HEK293 (cell line): ENCODE results near the gene SEMA4B.

ENCODE experiments used
- CTCF ChIA-PET: fragments of 350-600 bp; formaldehyde crosslinking; extraction: SDS; loops from one replicate; lab custom pipeline; 2021; ENCODE audit warnings: antibody characterized with exemption; lab: Yijun Ruan, JAX
- POLR2A ChIA-PET: fragments of 300-600 bp; formaldehyde crosslinking; extraction: SDS; loops from one replicate; lab custom pipeline; 2020; ENCODE audit warnings: antibody characterized with exemption, inconsistent platforms; lab: Yijun Ruan, JAX
- H3K27ac ChIP-seq: fragments of 200-500 bp; sonication (Bioruptor generic); 2 replicates; pipeline ENCODE4 v1.5.1; 2014; ENCODE audit warnings: low read depth, low read length, control low read depth, inconsistent platforms; ENCODE audit errors: extremely low read depth
- H3K36me3 ChIP-seq, 2 experiments: fragments of 200-500 bp in 1 of 2; sonication (Bioruptor generic) in 1 of 2; 1 replicate in 1 of 2; 2 replicates in 1 of 2; pipeline ENCODE4 v1.5.1; 2014 to 2017; ENCODE audit warnings: inconsistent platforms in 2 of 2, low read length in 2 of 2; ENCODE audit not compliant: control insufficient read depth in 2 of 2, insufficient read depth in 1 of 2
- H3K4me1 ChIP-seq: fragments of 200-500 bp; sonication (Bioruptor generic); 2 replicates; pipeline ENCODE4 v1.5.1; 2014; ENCODE audit warnings: mild to moderate bottlenecking, low read length, inconsistent platforms; ENCODE audit not compliant: control insufficient read depth, insufficient read depth
- H3K4me3 ChIP-seq: 2 replicates; pipeline ENCODE4 v1.5.1; 2011; ENCODE audit warnings: low read depth, mild to moderate bottlenecking, control low read depth, low read length, moderate library complexity
- H3K9me3 ChIP-seq: fragments of 200-500 bp; sonication (Bioruptor generic); 2 replicates; pipeline ENCODE4 v1.5.1; 2014; ENCODE audit warnings: low read depth, low read length, inconsistent platforms; ENCODE audit not compliant: control insufficient read depth, insufficient read depth
- HOXC10 ChIP-seq: sonication (generic); formaldehyde crosslinking; IDR thresholded peaks from 2 replicates; pipeline ENCODE4 v1.8.1; 2023; ENCODE audit warnings: mild to moderate bottlenecking, missing genetic modification reagents
- MEIS1 ChIP-seq: sonication (generic); formaldehyde crosslinking; IDR thresholded peaks from 2 replicates; pipeline ENCODE4 v1.8.1; 2022; ENCODE audit warnings: missing genetic modification reagents, mild to moderate bottlenecking, borderline replicate concordance
- MZF1 ChIP-seq: fragments of 450-650 bp; formaldehyde crosslinking; IDR thresholded peaks from 2 replicates; pipeline ENCODE4 v1.5.1; 2017; ENCODE audit warnings: missing biosample characterization, missing genetic modification characterization, borderline replicate concordance
- RBAK ChIP-seq: fragments of 450-650 bp; formaldehyde crosslinking; IDR thresholded peaks from 2 replicates; pipeline ENCODE4 v1.5.1; 2016; ENCODE audit warnings: missing biosample characterization, missing genetic modification characterization
- SALL2 ChIP-seq: fragments of 450-650 bp; formaldehyde crosslinking; IDR thresholded peaks from 2 replicates; pipeline ENCODE4 v1.5.0; 2017; ENCODE audit warnings: missing biosample characterization, mild to moderate bottlenecking, missing genetic modification characterization, borderline replicate concordance
- ZBTB44 ChIP-seq: fragments of 450-650 bp; IDR thresholded peaks from 2 replicates; pipeline ENCODE4 v1.5.1; 2018; ENCODE audit warnings: missing biosample characterization, mild to moderate bottlenecking, missing genetic modification characterization
- ZIC2 ChIP-seq: fragments of 450-650 bp; formaldehyde crosslinking; IDR thresholded peaks from 2 replicates; pipeline ENCODE4 v1.5.1; 2016; ENCODE audit warnings: missing biosample characterization, missing genetic modification characterization
- ZNF175 ChIP-seq: fragments of 450-650 bp; formaldehyde crosslinking; IDR thresholded peaks from 2 replicates; pipeline ENCODE4 v1.5.1; 2016; ENCODE audit warnings: missing biosample characterization, missing genetic modification characterization
- ZNF23 ChIP-seq: fragments of 450-650 bp; formaldehyde crosslinking; IDR thresholded peaks from 2 replicates; pipeline ENCODE4 v1.5.1; 2016; ENCODE audit warnings: missing biosample characterization, missing genetic modification characterization, borderline replicate concordance
- ZNF341 ChIP-seq: fragments of 450-650 bp; formaldehyde crosslinking; IDR thresholded peaks from 2 replicates; pipeline ENCODE4; 2016; ENCODE audit warnings: low read depth, missing biosample characterization, missing genetic modification characterization
- ZNF391 ChIP-seq: fragments of 450-650 bp; formaldehyde crosslinking; IDR thresholded peaks from 2 replicates; pipeline ENCODE4 v1.5.1; 2016; ENCODE audit warnings: low read depth, missing biosample characterization, missing genetic modification characterization, borderline replicate concordance
- ZNF394 ChIP-seq: fragments of 450-650 bp; formaldehyde crosslinking; IDR thresholded peaks from 2 replicates; pipeline ENCODE4 v1.5.1; 2016; ENCODE audit warnings: missing biosample characterization, missing genetic modification characterization, mild to moderate bottlenecking, moderate library complexity, borderline replicate concordance
- ZNF48 ChIP-seq: fragments of 450-650 bp; formaldehyde crosslinking; IDR thresholded peaks from 2 replicates; pipeline ENCODE4 v1.5.1; 2016; ENCODE audit warnings: missing biosample characterization, missing genetic modification characterization
- ZNF521 ChIP-seq: fragments of 450-650 bp; formaldehyde crosslinking; IDR thresholded peaks from 2 replicates; pipeline ENCODE4 v1.5.1; 2017; ENCODE audit warnings: missing biosample characterization, mild to moderate bottlenecking, missing genetic modification characterization
- ZNF530 ChIP-seq: fragments of 450-650 bp; formaldehyde crosslinking; IDR thresholded peaks from 2 replicates; pipeline ENCODE4 v1.5.1; 2016; ENCODE audit warnings: low read depth, missing biosample characterization, missing genetic modification characterization
- ZSCAN16 ChIP-seq: fragments of 450-650 bp; formaldehyde crosslinking; IDR thresholded peaks from 2 replicates; pipeline ENCODE4 v1.5.1; 2016; ENCODE audit warnings: missing biosample characterization, missing genetic modification characterization

SEMA4B gene

DNA sequence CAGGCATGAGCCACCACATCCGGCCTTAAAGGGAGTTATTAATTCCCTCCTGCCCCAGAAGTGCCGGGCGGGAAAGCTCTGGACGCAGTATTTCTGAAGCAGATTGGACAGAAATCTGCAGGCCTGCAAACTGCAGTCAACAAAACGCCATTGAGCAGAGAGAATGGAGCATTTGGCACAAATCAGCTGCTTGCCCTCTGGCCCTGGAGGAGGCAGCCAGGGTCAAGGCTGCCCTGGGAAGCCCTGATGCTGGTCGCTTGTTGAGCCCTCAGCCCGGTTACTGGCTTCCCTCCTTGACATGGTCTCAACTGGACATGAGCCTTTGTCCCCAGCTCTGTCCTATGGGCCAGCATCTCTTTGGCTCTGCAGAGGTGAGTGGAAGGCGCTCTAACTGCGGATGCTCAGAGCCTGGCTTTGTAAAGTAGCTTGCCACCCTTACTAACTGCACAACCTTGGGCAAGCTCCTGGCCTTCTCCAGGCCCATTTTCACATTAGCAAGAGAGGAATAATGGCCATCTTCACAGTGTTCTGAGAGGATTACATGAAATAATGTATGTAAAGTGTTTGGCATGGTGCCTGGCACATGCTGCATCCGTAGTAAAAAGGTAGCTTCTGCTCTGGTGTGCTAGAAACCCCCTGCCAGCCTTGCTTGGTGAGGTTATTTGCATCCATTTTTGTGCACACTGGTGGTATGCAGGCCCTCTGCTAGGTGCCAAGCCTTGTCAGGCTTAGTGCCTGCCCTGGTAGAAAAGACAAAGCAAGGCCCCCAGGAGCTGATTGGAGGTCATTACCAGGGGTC is 4.1 kb downstream of the SEMA4B start:
- Histone ChIP-seq H3K27ac (no peak overlapping the region), H3K36me3 (no peaks in the 10 kb centered on the region), H3K4me1 (peaks cover 8% of the 10 kb centered on the region), H3K9me3 (no peaks in the 10 kb centered on the region), H3K4me3 (no peak overlapping the region)
- no peak for TF ChIP-seq MEIS1 (CRISPR knock-in tag)
- no peak for TF ChIP-seq ZNF175 (tag by site-specific recombination)
- CTCF ChIA-PET, result interaction anchor here (0.5 to 3.5 kb wide), 5 partner anchors 9 to 48 kb away, joined by 3 to 33 read pairs (median 5); no protein-coding TSS in a partner anchor
- POLR2A ChIA-PET, result no interaction called here

- no peak overlapping the region for H3K4me3 ChIP-seq
- TF ChIP-seq RBAK (no peak), ZNF530 (tag by site-specific recombination) (no peak), ZNF394 (tag by site-specific recombination) (no peak), HOXC10 (CRISPR knock-in tag) (no peak), SALL2 (tag by site-specific recombination) (no peak), ZIC2 (tag by site-specific recombination) (no peak; the same call in 1 of the 2 replicates)
- H3K36me3 ChIP-seq, result no peaks in the 10 kb centered on the region
- no peak overlapping the region for H3K27ac ChIP-seq
- H3K9me3 ChIP-seq, result no peaks in the 10 kb centered on the region
- H3K4me1 ChIP-seq, result peaks cover 3% of the 10 kb centered on the region; the same call in 1 of the 2 replicates
- POLR2A ChIA-PET, result no interaction called here
- CTCF ChIA-PET, result interaction anchor here (0.5 to 3.5 kb wide), 6 partner anchors 9 to 58 kb away, joined by 3 to 33 read pairs (median 8); no protein-coding TSS in a partner anchor
Observed at GRCh38 chr15:90205886-90206285, 4.8 kb downstream of the SEMA4B start.

DNA sequence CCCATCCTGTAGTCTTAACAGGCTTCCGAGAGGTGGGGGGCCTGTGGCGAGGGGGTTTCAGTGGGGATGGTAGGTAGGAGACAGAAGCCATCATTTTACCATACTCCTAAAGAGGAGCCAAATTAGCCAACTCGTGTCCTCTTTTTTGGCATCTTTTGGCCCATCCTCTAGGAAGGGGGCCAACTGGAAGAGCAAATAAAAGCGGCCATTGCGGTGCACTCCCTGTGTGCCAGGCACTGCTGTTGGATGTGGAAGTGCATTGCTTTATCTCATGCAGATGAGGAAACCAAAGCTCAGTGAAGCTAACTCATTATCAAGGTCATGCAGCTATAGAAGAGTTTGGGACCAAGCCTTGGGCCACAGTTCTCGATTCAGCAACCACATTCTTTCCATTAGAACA is 6.1 kb downstream of the SEMA4B start:
- Histone ChIP-seq H3K36me3 (no peaks in the 10 kb centered on the region), H3K4me3 (no peak overlapping the region), H3K9me3 (no peaks in the 10 kb centered on the region), H3K27ac (no peak overlapping the region), H3K4me1 (no peaks in the 10 kb centered on the region; the same call in 1 of the 2 replicates)
- POLR2A ChIA-PET, result interaction anchor here (0.6 kb wide), 1 partner anchor 34 kb away, joined by 4 read pairs; no protein-coding TSS in a partner anchor
- TF ChIP-seq ZNF521 (tag by site-specific recombination) (no peak), ZBTB44 (no peak), ZSCAN16 (tag by site-specific recombination) (no peak), MZF1 (no peak), ZNF48 (tag by site-specific recombination) (no peak), ZNF394 (tag by site-specific recombination) (no peak), ZNF23 (tag by site-specific recombination) (no peak), ZNF341 (tag by site-specific recombination) (peak; percentile 81), ZNF391 (tag by site-specific recombination) (no peak)
- CTCF ChIA-PET, result interaction anchor here (2.3 kb wide), 1 partner anchor 14 kb away, joined by 12 read pairs; no protein-coding TSS in a partner anchor
